Heart right ventricle (tissue), 16 donors: Measurements from ENCODE around the gene ATP1A2. TPM values are rescaled to one million over a fixed set of nuclear protein-coding genes. Genes with fewer than 3 reads are reported as not detected.

Experiments
- ATAC-seq, 8 donors: fragments of 200-7000 bp; cut with Tn5 transposase; one replicate each; pipeline ENCODE4 v1.9.1; 2020; ENCODE audit warnings: mild to moderate bottlenecking in 8 of 8, moderate library complexity in 8 of 8, moderate number of reproducible peaks in 1 of 8
- DNase-seq, 2 donors: peaks; one replicate each; pipeline ENCODE4 v3.0.0-alpha.2; 2020
- H3K27ac ChIP-seq, 10 donors: fragments of 200-600 bp; sonication (generic) in 2 of 10; one replicate each; pipeline versions ENCODE4 v1.5.0 to v1.8.0; 2020 to 2022; ENCODE audit warnings: mild to moderate bottlenecking in 3 of 10
- H3K27me3 ChIP-seq, 7 donors: fragments of 200-600 bp; one replicate each; pipeline ENCODE4 v1.8.0; 2021 to 2022; ENCODE audit warnings: mild to moderate bottlenecking in 2 of 7
- H3K36me3 ChIP-seq, 9 donors: fragments of 200-600 bp; sonication (generic) in 1 of 9; one replicate each; pipeline versions ENCODE4 v1.5.0 to v1.8.0; 2020 to 2022; ENCODE audit warnings: mild to moderate bottlenecking in 2 of 9
- H3K4me1 ChIP-seq, 9 donors: fragments of 200-600 bp; sonication (generic) in 1 of 9; one replicate each; pipeline versions ENCODE4 v1.5.0 to v1.8.0; 2020 to 2022; ENCODE audit warnings: mild to moderate bottlenecking in 4 of 9
- H3K4me3 ChIP-seq, 10 donors: fragments of 200-600 bp; sonication (generic) in 2 of 10; one replicate each; pipeline versions ENCODE4 v1.5.0 to v1.8.0; 2020 to 2022; ENCODE audit warnings: mild to moderate bottlenecking in 7 of 10, moderate library complexity in 2 of 10
- H3K9me3 ChIP-seq, 11 donors: fragments of 200-600 bp in 10 of 11; sonication (generic) in 2 of 11; one replicate each; pipeline versions ENCODE4 v1.5.0 to v1.8.0; 2013 to 2022; ENCODE audit warnings: mild to moderate bottlenecking in 2 of 11, control low read depth in 1 of 11, moderate library complexity in 1 of 11
- WGBS, 2 donors: extraction: QIAGEN DNeasy Blood & Tissue Kit; methylation state at CpG; one replicate each; pipeline ENCODE4 v1.1.7; 2013; ENCODE audit warnings: inconsistent platforms in 1 of 2; 5-methylcytosine and 5-hydroxymethylcytosine counted together
- intact Hi-C, 10 donors: fragments of 100-400 bp; cut with DNase I; formaldehyde crosslinking; loops; one replicate each; pipeline versions ENCODE4 v1.11.1 to v1.14.2; 2022
- polyA plus RNA-seq, 2 donors: library from polyadenylated mRNA; stranded (reverse); fragments of 200-250 nt; gene quantifications; one replicate each; pipeline ENCODE4 v1.2.3, GENCODE V29; 2013
- total RNA-seq, 10 donors: library from RNA; stranded (reverse); fragmentation: NEBNext Ultra II Directional in 3 of 10; extraction: Animal tissue kit (Norgen Biotek cat#: 25700) in 3 of 10; gene quantifications; one replicate each; pipeline versions ENCODE4 v1.2.1 to v1.2.4, GENCODE V29; 2021 to 2023
- TF ChIP-seq, protein P1 (sequence below), 9 donors: fragments of 200-600 bp; sonication (generic) in 2 of 9; IDR thresholded peaks; one replicate each; pipeline versions ENCODE4 v1.5.0 to v1.8.0; 2021 to 2022; ENCODE audit warnings: antibody characterized with exemption in 9 of 9, mild to moderate bottlenecking in 5 of 9, moderate library complexity in 1 of 9
- donor health status: Arrhythmogenic right ventricular cardiomyopathy.
- donor health status: ischemic (EF 13 %, LVEDD 7.1; RV severe dilation, severe dysfunction).
- donor health status: healthy with polysubstance abuse.
- donor health status: DM: no; HTN: yes; CAD: no.
- donor health status: DM: no; HTN: no; CAD: no.
- donor health status: ischemic (EF 25% LVEDD 6.9; RV normal size, moderate dysfunction).
- donor health status: ischemic (EF 25% LVEDD 5.7; RV mildly dilated, moderate dysfunction).
- donor health status: healthy.
- donor health status: DM: yes; HTN: yes; CAD: no.
- donor health status: Ischemic cardiomyopathy.
- donor health status: ischemic (EF 35%, LVEDD 5.7; RV mildly dilated, moderate dysfunction).
- donor health status: nonischemic (EF 11% LVEDD 7.7; RV severe dilation, severe dysfunction).
- donor health status: DM: yes; HTN: yes; CAD: no.
- donor health status: PGD.
- donor health status: ischemic (EF 29% LVEDD 5.4; RV normal size, mild dysfunction).
- donor health status: nonischemic (EF 23%, LVEDD 6.1; RV moderate dilation, normal function).

The ATP1A2 gene
- total and polyA plus RNA-seq, 12 donors: 14.2 to 342 (median 190) TPM

DNA sequence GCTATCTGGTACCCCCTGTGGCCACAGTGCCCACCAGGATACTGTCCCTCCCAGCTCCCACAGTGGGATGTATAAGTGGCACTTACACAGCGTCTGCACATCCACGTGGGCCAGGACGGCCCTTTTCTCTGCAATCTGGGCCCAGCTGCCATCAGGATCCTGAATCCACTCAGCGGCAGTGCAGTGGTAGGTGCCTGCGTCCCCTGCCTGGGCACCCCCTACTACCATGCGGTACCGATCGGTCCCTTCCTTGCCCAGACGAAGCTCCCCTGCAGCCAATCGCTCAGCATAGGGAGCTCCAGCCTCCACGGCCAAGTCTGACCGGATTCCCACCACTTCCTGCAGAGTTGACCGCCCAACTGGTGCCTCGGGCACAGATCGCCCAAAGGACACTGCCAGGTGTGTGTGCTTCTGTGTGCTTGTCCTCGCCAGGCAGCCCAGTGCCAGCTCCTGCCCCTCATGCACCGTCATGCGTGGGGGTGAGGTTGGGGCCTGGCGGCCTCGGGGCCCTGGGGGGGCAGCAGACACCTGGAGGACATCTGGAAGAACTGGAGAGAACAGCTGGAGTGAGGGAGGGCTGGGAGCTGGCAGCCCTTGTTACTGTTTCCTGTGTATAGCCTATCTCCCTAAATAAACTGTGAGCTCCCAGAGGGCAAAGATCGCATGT is 21.8 kb upstream of the ATP1A2 start:
- H3K27me3 ChIP-seq: no peaks in the 10 kb centered on the region
- H3K36me3 ChIP-seq: peaks cover 0 to 57% (median 11%) of the 10 kb centered on the region in 9 donors
- 84% methylated on average over 21 of the region's 21 CpGs for WGBS, 2 donors
- no peak for ATAC-seq
- H3K4me1 ChIP-seq: peaks cover 9 to 33% (median 20%) of the 10 kb centered on the region in 9 donors
- H3K9me3 ChIP-seq: no peaks in the 10 kb centered on the region
- H3K27ac ChIP-seq: peak overlapping the region in 1 of 10 donors; percentile 15
- intact Hi-C loops: loop anchor here in 2 of 10 donors (10.0 kb wide), 2 partner anchors 161 to 281 kb away; no protein-coding TSS in a partner anchor
- TF ChIP-seq, protein P1, sequence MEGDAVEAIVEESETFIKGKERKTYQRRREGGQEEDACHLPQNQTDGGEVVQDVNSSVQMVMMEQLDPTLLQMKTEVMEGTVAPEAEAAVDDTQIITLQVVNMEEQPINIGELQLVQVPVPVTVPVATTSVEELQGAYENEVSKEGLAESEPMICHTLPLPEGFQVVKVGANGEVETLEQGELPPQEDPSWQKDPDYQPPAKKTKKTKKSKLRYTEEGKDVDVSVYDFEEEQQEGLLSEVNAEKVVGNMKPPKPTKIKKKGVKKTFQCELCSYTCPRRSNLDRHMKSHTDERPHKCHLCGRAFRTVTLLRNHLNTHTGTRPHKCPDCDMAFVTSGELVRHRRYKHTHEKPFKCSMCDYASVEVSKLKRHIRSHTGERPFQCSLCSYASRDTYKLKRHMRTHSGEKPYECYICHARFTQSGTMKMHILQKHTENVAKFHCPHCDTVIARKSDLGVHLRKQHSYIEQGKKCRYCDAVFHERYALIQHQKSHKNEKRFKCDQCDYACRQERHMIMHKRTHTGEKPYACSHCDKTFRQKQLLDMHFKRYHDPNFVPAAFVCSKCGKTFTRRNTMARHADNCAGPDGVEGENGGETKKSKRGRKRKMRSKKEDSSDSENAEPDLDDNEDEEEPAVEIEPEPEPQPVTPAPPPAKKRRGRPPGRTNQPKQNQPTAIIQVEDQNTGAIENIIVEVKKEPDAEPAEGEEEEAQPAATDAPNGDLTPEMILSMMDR (IDR thresholded peaks at IDR 0.05): no peak
- no peak overlapping the region for H3K4me3 ChIP-seq
- no peak for DNase-seq

DNA sequence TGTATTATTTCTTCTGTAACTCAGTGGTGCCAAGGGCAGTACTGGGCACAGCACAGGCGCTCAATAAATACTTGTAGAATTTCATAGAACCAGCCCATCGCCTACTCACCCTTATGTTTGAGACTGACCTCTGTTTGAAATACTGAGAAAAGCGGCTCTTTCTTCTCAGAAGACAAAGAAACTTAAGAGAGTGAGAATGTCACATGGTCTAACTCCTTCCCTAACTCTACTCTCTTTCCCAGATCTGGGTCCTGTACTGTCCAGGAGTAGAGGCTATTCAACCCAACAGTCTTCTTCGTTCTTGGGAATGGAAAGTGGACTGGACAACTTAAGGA is 21.3 kb upstream of the ATP1A2 start:
- Histone ChIP-seq H3K27me3 (no peaks in the 10 kb centered on the region), H3K4me1 (peaks cover 9 to 35% (median 22%) of the 10 kb centered on the region in 9 donors), H3K36me3 (peaks cover 0 to 54% (median 11%) of the 10 kb centered on the region in 9 donors), H3K27ac (no peak overlapping the region), H3K9me3 (no peaks in the 10 kb centered on the region), H3K4me3 (no peak overlapping the region)
- DNase-seq: no peak
- intact Hi-C loops: loop anchor here in 2 of 10 donors (10.0 kb wide), 2 partner anchors 161 to 281 kb away; no protein-coding TSS in a partner anchor
- ATAC-seq: no peak
- 90 to 93% methylated on average over 4 of the region's 4 CpGs for WGBS, 2 donors
- TF ChIP-seq, protein P1 (IDR thresholded peaks at IDR 0.05): no peak

DNA sequence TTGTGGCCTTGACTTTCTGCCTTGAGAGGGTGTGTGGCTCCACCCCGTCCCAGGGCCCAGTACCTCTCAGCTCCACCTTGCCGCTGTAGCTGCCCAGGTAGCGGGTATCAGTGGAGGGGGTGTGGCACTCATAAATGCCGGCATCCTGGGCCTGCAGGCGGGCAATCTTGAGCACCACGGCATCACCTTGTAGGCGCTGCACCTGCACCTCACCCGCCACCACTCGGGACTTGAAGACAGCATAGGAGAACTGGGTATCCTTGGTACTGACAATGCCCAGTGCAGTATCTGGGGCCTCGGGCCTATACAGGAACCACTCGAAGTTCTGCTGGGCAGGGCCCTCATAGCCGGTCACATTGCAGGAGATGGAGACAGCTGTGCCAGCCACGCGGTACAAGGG is 20.8 kb upstream of the ATP1A2 start:
- H3K9me3 ChIP-seq: no peaks in the 10 kb centered on the region
- no peaks in the 10 kb centered on the region for H3K27me3 ChIP-seq
- ATAC-seq (no peak), DNase-seq (no peak)
- H3K27ac ChIP-seq: no peak overlapping the region
- no peak overlapping the region for H3K4me3 ChIP-seq
- intact Hi-C loops: loop anchor here in 4 of 10 donors (5.0 to 10.0 kb wide), 4 partner anchors 97 to 280 kb away; partner anchors contain the start of gene CASQ1 (in 1 of the 4)
- H3K36me3 ChIP-seq: peaks cover 0 to 51% (median 11%) of the 10 kb centered on the region in 9 donors
- H3K4me1 ChIP-seq: peaks cover 9 to 41% (median 22%) of the 10 kb centered on the region in 9 donors
- TF ChIP-seq, protein P1 (IDR thresholded peaks at IDR 0.05): no peak
- WGBS, 2 donors: 95% methylated on average over 14 of the region's 14 CpGs

DNA sequence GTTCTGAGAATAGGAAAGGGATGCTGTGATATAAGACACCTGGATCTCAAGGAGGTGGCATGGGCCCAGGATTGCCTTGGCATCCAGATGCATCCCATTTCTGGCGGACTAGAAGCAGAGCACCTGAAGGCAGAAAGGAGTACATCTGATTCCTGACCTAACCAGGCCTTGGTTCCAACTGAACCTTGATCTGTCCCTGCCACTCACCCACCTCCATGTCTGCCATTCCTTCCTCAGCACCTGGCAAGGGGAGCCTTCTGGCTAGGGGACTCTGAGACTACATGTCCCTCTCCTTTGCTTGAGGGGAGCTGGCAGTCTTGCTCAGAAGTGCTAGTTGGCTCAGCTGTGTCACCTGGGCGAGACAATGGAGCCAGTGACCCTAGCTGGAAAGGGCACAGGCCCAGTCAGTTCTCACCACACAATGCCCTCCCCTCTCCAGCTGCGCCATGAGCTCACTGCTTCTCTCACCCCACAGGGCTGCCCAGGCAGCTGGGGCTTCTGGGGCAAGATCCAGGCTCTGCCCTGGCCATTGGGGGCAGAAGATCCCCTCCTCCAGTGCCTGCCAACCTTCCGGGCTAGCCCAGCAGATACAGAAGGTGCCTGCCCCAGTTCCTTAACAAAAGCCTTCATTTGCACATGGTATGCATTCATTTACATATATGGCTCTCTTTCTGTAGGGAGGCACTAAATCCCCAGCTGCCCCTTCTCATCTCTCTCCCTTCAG is 20.0 kb upstream of the ATP1A2 start:
- Histone ChIP-seq H3K9me3 (no peaks in the 10 kb centered on the region), H3K36me3 (peaks cover 0 to 48% (median 11%) of the 10 kb centered on the region in 9 donors), H3K27me3 (no peaks in the 10 kb centered on the region), H3K27ac (peak overlapping the region in 1 of 10 donors; percentile 48), H3K4me3 (no peak overlapping the region), H3K4me1 (peaks cover 9 to 41% (median 22%) of the 10 kb centered on the region in 9 donors)
- 87 to 97% methylated on average over 3 to 4 of the region's 4 CpGs for WGBS, 2 donors
- DNase-seq: no peak
- intact Hi-C loops: loop anchor here in 4 of 10 donors (5.0 to 10.0 kb wide), 4 partner anchors 97 to 279 kb away; partner anchors contain the start of gene CASQ1 (in 1 of the 4)
- TF ChIP-seq, protein P1 (IDR thresholded peaks at IDR 0.05): no peak
- ATAC-seq: no peak
